ENCODE data around the gene LRP1B. TPM values are rescaled to one million over a fixed set of nuclear protein-coding genes. Genes with fewer than 3 reads are reported as not detected.

LRP1B gene
- total RNA-seq, 2 donors from 2014 or later, result 0.91 to 1.2 TPM

DNA sequence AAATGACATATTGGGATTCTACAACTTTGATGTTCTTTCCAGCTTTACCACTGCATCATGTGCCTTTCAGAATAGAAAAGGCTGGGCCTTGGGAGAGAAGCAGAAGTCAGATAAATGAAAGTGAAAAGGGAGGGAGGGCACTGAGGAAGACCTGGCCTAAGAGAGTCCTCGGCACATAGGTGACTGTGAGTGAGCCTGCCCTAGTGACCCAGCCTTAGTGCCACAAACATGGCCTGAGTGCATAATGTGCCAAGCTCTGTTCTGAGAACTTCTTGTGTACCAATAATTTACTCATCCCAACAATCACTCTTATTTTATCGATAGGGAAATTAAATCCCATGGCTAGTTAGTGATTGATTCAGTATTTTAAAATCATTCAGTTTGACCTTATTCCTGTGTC, 436.6 kb downstream of the LRP1B start:
- H3K9me3 ChIP-seq, result no peaks in the 10 kb centered on the region
- intact Hi-C loops (cut with DNase I), result no loop called here
- TF ChIP-seq, protein P1, sequence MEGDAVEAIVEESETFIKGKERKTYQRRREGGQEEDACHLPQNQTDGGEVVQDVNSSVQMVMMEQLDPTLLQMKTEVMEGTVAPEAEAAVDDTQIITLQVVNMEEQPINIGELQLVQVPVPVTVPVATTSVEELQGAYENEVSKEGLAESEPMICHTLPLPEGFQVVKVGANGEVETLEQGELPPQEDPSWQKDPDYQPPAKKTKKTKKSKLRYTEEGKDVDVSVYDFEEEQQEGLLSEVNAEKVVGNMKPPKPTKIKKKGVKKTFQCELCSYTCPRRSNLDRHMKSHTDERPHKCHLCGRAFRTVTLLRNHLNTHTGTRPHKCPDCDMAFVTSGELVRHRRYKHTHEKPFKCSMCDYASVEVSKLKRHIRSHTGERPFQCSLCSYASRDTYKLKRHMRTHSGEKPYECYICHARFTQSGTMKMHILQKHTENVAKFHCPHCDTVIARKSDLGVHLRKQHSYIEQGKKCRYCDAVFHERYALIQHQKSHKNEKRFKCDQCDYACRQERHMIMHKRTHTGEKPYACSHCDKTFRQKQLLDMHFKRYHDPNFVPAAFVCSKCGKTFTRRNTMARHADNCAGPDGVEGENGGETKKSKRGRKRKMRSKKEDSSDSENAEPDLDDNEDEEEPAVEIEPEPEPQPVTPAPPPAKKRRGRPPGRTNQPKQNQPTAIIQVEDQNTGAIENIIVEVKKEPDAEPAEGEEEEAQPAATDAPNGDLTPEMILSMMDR (IDR thresholded peaks at IDR 0.05), result no peak
- TF ChIP-seq POLR2AphosphoS5 (IDR thresholded peaks at IDR 0.05), result no peak
- TF ChIP-seq POLR2A (IDR thresholded peaks at IDR 0.05), result no peak
- H3K36me3 ChIP-seq, result no peaks in the 10 kb centered on the region
- H3K27me3 ChIP-seq (replicated peaks; ENCODE audit: insufficient read depth), result no peaks in the 10 kb centered on the region
- H3K4me3 ChIP-seq, result no peak overlapping the region
- WGBS, result 96% methylated on average over 2 of the region's 2 CpGs
- no peak overlapping the region for H3K27ac ChIP-seq
- H3K4me1 ChIP-seq (replicated peaks), result no peaks in the 10 kb centered on the region
- no peak for DNase-seq (ENCODE audit: low spot score)

DNA sequence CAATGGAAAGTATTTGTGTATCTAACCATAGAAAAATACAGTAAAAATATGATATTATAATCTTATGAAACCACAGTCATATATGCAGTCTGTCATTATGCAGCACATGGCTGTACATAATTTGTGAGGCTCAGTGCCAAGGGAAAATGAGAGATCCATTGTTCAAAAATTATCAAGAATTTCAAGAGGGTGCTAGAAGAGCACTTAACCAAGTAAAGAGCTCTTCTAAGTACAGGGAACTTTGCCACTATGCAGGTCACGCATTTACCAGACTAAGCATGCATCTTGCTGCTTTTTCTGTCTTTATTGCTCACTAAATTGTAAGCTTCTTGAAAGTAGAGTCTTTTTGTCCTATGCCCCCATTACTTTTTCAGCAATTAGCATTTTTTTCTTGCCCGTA, 438.0 kb downstream of the LRP1B start:
- H3K27me3 ChIP-seq (replicated peaks; ENCODE audit: insufficient read depth), result no peaks in the 10 kb centered on the region
- no peaks in the 10 kb centered on the region for H3K9me3 ChIP-seq
- no peak for TF ChIP-seq POLR2AphosphoS5 (IDR thresholded peaks at IDR 0.05)
- no peak for TF ChIP-seq POLR2A (IDR thresholded peaks at IDR 0.05)
- intact Hi-C loops (cut with DNase I), result no loop called here
- no peaks in the 10 kb centered on the region for H3K36me3 ChIP-seq
- no peak overlapping the region for H3K27ac ChIP-seq
- 93% methylated on average over 2 of the region's 2 CpGs for WGBS
- no peaks in the 10 kb centered on the region for H3K4me1 ChIP-seq (replicated peaks)
- H3K4me3 ChIP-seq, result no peak overlapping the region
- no peak for DNase-seq (ENCODE audit: low spot score)

GRCh38 chr2:141676139-141676538, 454.7 kb downstream of the LRP1B start:
- no peak for DNase-seq (ENCODE audit: low spot score)
- intact Hi-C loops (cut with DNase I), result no loop called here
- H3K27ac ChIP-seq, result no peak overlapping the region
- H3K27me3 ChIP-seq (replicated peaks; ENCODE audit: insufficient read depth), result no peaks in the 10 kb centered on the region
- H3K4me1 ChIP-seq (replicated peaks), result no peaks in the 10 kb centered on the region
- TF ChIP-seq, protein P1 (IDR thresholded peaks at IDR 0.05), result no peak
- TF ChIP-seq POLR2AphosphoS5 (IDR thresholded peaks at IDR 0.05) (no peak), POLR2A (IDR thresholded peaks at IDR 0.05) (no peak)
- no peaks in the 10 kb centered on the region for H3K9me3 ChIP-seq
- H3K36me3 ChIP-seq, result no peaks in the 10 kb centered on the region
- no peak overlapping the region for H3K4me3 ChIP-seq
- 86% methylated on average over 2 of the region's 2 CpGs for WGBS

GRCh38 chr2:141666191-141666590, 464.6 kb downstream of the LRP1B start:
- no peak for DNase-seq (ENCODE audit: low spot score)
- TF ChIP-seq, protein P1 (IDR thresholded peaks at IDR 0.05), result no peak
- TF ChIP-seq POLR2AphosphoS5 (IDR thresholded peaks at IDR 0.05), result no peak
- TF ChIP-seq POLR2A (IDR thresholded peaks at IDR 0.05), result no peak
- Histone ChIP-seq H3K36me3 (no peaks in the 10 kb centered on the region), H3K4me3 (no peak overlapping the region), H3K27ac (no peak overlapping the region), H3K27me3 (replicated peaks; ENCODE audit: insufficient read depth) (no peaks in the 10 kb centered on the region), H3K4me1 (replicated peaks) (no peaks in the 10 kb centered on the region), H3K9me3 (no peaks in the 10 kb centered on the region)
- intact Hi-C loops (cut with DNase I), result no loop called here

DNA sequence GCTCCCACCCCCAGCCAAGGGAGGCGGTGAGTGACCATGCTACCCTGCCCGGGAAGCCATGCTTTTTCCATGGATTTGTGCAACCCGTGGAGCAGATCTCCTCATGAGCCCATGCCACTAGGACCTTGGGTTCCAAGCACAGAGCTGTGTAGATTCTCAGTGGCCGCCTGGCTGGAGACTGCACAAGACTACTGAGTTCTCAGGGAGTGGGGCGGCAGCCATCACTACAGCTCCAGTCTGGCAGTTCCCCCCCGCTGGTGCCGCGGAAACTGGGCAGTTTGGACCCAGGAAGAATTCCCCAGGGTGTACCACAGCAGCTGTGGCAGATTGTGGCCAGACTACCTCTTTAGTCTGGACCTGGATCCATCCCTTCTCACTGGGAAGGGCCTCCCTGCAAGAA, 470.6 kb downstream of the LRP1B start:
- Histone ChIP-seq H3K27ac (no peak overlapping the region), H3K4me1 (replicated peaks) (no peaks in the 10 kb centered on the region), H3K4me3 (no peak overlapping the region), H3K27me3 (replicated peaks; ENCODE audit: insufficient read depth) (no peaks in the 10 kb centered on the region), H3K9me3 (no peaks in the 10 kb centered on the region), H3K36me3 (no peaks in the 10 kb centered on the region)
- TF ChIP-seq POLR2AphosphoS5 (IDR thresholded peaks at IDR 0.05) (no peak), POLR2A (IDR thresholded peaks at IDR 0.05) (no peak)
- TF ChIP-seq, protein P1 (IDR thresholded peaks at IDR 0.05), result no peak
- WGBS, result 100% methylated on average over 5 of the region's 8 CpGs
- no peak for DNase-seq (ENCODE audit: low spot score)
- intact Hi-C loops (cut with DNase I), result no loop called here
